ENCODE data around the gene PICK1.

The PICK1 gene

GRCh38 chr22:38120359-38121110 lies 63.3 kb downstream of the PICK1 start:
- no peak for DNase-seq

- no peak for DNase-seq
Observed at GRCh38 chr22:38122616-38123015, 65.4 kb downstream of the PICK1 start.

- DNase-seq, result no peak
Observed at GRCh38 chr22:38124236-38124974, 67.2 kb downstream of the PICK1 start.

DNA sequence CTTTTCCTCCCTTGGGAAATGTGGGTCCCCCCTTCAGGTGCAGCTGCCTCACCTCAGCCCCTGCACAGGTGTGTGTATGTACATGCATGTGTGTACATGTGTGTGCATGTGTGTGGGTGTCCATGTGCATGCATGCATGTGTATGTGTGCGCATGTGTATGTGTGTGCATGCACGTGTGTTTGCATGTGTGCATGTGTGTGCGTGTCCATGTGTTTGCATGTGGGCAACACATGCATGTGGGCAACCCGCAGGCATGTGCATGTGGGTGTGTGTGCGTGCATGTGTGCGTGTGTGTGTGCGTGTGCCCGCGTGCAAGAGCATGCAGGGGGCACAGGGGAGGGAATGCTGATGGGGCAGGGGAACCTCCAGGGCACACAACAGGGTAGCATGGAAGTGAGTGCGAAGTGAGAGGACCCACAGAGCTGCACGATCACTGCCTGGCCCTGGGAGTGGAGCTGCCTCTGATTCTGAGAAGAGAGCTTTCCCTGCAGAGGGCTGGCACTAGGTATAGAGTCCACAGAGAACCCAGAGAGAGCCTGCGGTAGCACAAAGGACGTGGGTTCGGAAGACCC lies 67.9 kb downstream of the PICK1 start:
- DNase-seq, result no peak

All from suppressor macrophage treated with lipopolysaccharide for 1 hour (primary cell).